Measurements from ENCODE around the gene ANKRD10. TPM values are rescaled to one million over a fixed set of nuclear protein-coding genes. Genes with fewer than 3 reads are reported as not detected.

Gene ANKRD10
- total RNA-seq, 1 experiment from 2014 or later: 159 TPM

GRCh38 chr13:110960204-110960603, 45.3 kb upstream of the ANKRD10 start:
- Mint-ChIP-seq H3K9me3 (peaks cover 42 to 52% of the 10 kb centered on the region in 2 experiments), H3K27ac (no peak overlapping the region), H3K4me1 (peaks cover 0 to 4% of the 10 kb centered on the region in 2 experiments; a peak in 2 of 4 replicates), H3K4me3 (no peak overlapping the region), H3K36me3 (ENCODE audit: insufficient read depth in 1 of 3, low read depth in 3 of 3) (peaks cover 5 to 25% (median 16%) of the 10 kb centered on the region in 3 experiments), H3K27me3 (ENCODE audit: low read depth) (no peaks in the 10 kb centered on the region)
- TF ChIP-seq CTCF (conservative IDR thresholded peaks at IDR 0.05): no peak
- Histone ChIP-seq H3K9ac (ENCODE audit: extremely low read depth, insufficient read length, low read length) (no peak overlapping the region), H3K18ac (ENCODE audit: insufficient read length, low read depth, low read length) (no peak overlapping the region), H4K5ac (ENCODE audit: insufficient read length, low read depth, low read length) (no peak overlapping the region), H3K27me3 (ENCODE audit: insufficient read depth, low read length) (no peaks in the 10 kb centered on the region), H4K20me1 (ENCODE audit: control insufficient read depth, insufficient read depth, insufficient read length) (no peaks in the 10 kb centered on the region), H2AFZ (ENCODE audit: low read length) (no peak overlapping the region), H3K23ac (ENCODE audit: insufficient read length, low read depth, low read length) (no peak overlapping the region), H3K23me2 (ENCODE audit: insufficient read length, low read depth, low read length, poor library complexity, severe bottlenecking) (no peaks in the 10 kb centered on the region), H2BK120ac (ENCODE audit: low read depth, low read length, poor library complexity, severe bottlenecking) (no peak overlapping the region), H3K27ac (ENCODE audit: insufficient read length, low read depth, low read length) (no peak overlapping the region), H2BK15ac (ENCODE audit: low read depth, low read length) (no peak overlapping the region), H2BK20ac (ENCODE audit: low read depth, low read length, poor library complexity, severe bottlenecking) (no peak overlapping the region), H3K56ac (ENCODE audit: insufficient read length, low read depth, low read length) (no peak overlapping the region), H2BK12ac (ENCODE audit: insufficient read length, low read depth, low read length) (no peak overlapping the region), H3T11ph (ENCODE audit: low read length) (no peak overlapping the region), H4K91ac (ENCODE audit: insufficient read length, low read depth, low read length) (no peak overlapping the region), H3K4me2 (ENCODE audit: insufficient read depth, insufficient read length, low read length) (no peak overlapping the region), H2AK5ac (ENCODE audit: insufficient read length, low read length) (no peak overlapping the region), H3K79me2 (ENCODE audit: insufficient read depth, low read length) (no peaks in the 10 kb centered on the region), H3K14ac (ENCODE audit: insufficient read depth, low read length) (no peak overlapping the region), H3K4ac (ENCODE audit: low read depth, low read length) (no peak overlapping the region), H3K4me1 (ENCODE audit: insufficient read depth, low read length) (no peaks in the 10 kb centered on the region), H3K9me3 (ENCODE audit: control insufficient read depth, low read depth, low read length) (peaks cover 12% of the 10 kb centered on the region), H4K8ac (replicated peaks; ENCODE audit: insufficient read length, low read depth, low read length) (no peak overlapping the region), H2BK5ac (ENCODE audit: insufficient read length, low read length) (no peak overlapping the region), H3K79me1 (ENCODE audit: insufficient read depth, low read depth, low read length, poor library complexity, severe bottlenecking) (no peaks in the 10 kb centered on the region)
- no peak for DNase-seq
- WGBS (ENCODE audit: extremely low coverage, insufficient read length, low lambda C conversion rate): no CpG with 5 or more reads among the region's 2 CpGs
